A673 (cell line): ENCODE results near the gene SNRPA1.

Experiments used
- CTCF ChIP-seq: fragments of 300-800, 200-600 bp; sonication (generic); conservative IDR thresholded peaks from 2 replicates; pipeline ENCODE4 v1.5.1; 2017; ENCODE audit warnings: low read depth, mild to moderate bottlenecking, antibody characterized with exemption, low read length, moderate library complexity, mixed read lengths
- EZH2 ChIP-seq: fragments of 200-600 bp; sonication (generic); IDR thresholded peaks from 2 replicates; pipeline ENCODE4 v1.6.1; 2017; ENCODE audit warnings: borderline replicate concordance, low read depth, mild to moderate bottlenecking, mixed read lengths, antibody characterized with exemption, low read length; ENCODE audit not compliant: poor library complexity, severe bottlenecking

GRCh38 chr15:101323793-101324523 lies 28.9 kb upstream of the SNRPA1 start:
- TF ChIP-seq CTCF, result no peak
- no peak for TF ChIP-seq EZH2
